GM12864 (cell line): Measurements from ENCODE around the gene FAM131C.

Experiments used
- DNase-seq: peaks from one replicate; pipeline ENCODE4 v3.0.0-alpha.2; 2011; ENCODE audit warnings: low read depth
- H3K4me3 ChIP-seq: 2 replicates; pipeline ENCODE4 v1.5.1; 2011; ENCODE audit warnings: mild to moderate bottlenecking, low read depth, low read length, control low read depth
- CTCF ChIP-seq: IDR thresholded peaks from 2 replicates; pipeline ENCODE4 v1.5.1; 2011; ENCODE audit warnings: low read depth, mild to moderate bottlenecking, moderate library complexity, low read length, control low read depth, inconsistent platforms; ENCODE audit errors: missing control alignments

Gene FAM131C

GRCh38 chr1:16118706-16119105 is 45.3 kb upstream of the FAM131C start:
- DNase-seq, result no peak
- H3K4me3 ChIP-seq, result no peak overlapping the region
- no peak for TF ChIP-seq CTCF

GRCh38 chr1:16117936-16118335 is 44.5 kb upstream of the FAM131C start:
- H3K4me3 ChIP-seq, result no peak overlapping the region
- DNase-seq, result no peak
- TF ChIP-seq CTCF, result no peak

DNA sequence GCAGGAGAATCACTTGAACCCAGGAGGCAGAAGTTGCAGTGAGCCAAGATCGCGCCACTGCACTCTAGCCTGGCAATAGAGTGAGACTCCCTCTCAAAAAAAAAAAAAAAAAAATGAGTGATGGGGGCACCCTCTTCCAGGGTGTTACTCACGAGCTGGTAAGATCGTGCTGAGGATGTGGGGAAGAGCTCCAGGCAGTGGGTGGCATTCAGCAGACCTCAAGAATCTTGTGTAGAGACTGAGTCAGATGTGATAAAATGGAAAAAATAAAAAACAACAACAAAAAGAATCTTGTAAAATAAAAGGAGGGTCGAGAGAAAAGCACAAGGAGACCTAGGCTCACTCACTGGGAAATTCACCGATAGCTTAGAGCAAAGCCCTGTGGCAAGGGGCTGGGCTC is 43.9 kb upstream of the FAM131C start:
- H3K4me3 ChIP-seq, result no peak overlapping the region
- no peak for TF ChIP-seq CTCF
- no peak for DNase-seq

- no peak for DNase-seq
- H3K4me3 ChIP-seq, result no peak overlapping the region
- no peak for TF ChIP-seq CTCF
These were observed 43.2 kb upstream of the FAM131C start for GRCh38 chr1:16116625-16117024.

DNA sequence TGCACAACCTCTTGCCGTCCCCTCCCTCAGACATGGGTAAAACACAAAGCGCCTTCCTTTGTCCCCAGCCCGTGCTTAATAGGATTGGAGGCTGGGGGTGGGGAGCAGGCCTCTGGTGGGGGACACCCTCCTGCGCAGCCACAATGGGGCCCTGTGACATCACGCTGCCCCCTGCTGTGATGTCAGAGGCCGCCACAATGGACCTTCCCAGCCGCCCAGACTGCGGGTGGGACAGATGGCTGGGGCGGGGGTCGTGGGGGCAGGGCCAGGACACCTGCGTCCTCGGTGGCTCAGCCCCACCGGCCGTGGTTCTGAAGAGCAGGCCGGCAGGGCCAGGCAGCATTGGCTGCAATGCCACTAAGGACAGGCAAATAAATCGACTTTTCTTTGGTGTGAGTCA is 42.6 kb upstream of the FAM131C start:
- DNase-seq, result no peak
- TF ChIP-seq CTCF, result no peak

DNA sequence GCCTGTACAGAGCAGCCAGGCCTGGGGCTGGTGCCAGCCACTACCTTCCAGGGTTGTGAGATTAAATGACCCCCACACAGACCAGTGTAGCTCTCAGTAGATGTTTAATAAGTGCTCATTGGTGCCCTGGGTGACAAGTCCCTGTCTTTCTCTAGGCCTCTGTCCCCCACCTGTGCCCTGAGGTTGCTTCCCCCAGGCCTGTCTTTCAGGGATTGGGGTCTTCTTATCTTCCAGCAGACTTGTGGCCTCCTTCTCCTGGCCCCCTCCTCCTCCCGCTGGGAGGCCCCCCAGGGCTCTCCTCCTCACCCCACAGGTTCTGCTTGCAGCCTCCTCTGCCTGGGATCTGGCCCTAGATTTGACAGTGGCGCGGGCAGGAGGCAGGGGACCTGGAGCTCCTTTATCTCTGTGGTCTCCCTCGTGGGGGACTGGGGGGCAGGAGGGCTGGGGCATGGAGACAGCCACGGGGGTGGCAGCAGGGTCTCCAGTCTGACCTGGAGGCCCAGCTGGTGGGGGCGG is 42.1 kb upstream of the FAM131C start:
- no peak for DNase-seq
- no peak for TF ChIP-seq CTCF
- H3K4me3 ChIP-seq, result no peak overlapping the region

More for the DNA sequence above, 42.6 kb upstream of the FAM131C start:
- H3K4me3 ChIP-seq, result no peak overlapping the region
